ENCODE measurements around the gene PLA1A.

GRCh38 chr3:119631516-119631915 lies 33.8 kb downstream of the PLA1A start:
- TF ChIP-seq EZH2 (IDR thresholded peaks at IDR 0.05; ENCODE audit: insufficient read depth, poor library complexity, severe bottlenecking) (no peak), EZH2phosphoT487 (IDR thresholded peaks at IDR 0.05; ENCODE audit: insufficient read depth, low read depth) (no peak)

All from GM23248 (cell line).